VCaP (cell line): ENCODE data around the gene ALDH1B1.

ENCODE experiments used
- H3K27ac ChIP-seq: fragments of 450-650 bp; 2 replicates; pipeline ENCODE4 v1.5.1; 2017
- CTCF ChIP-seq: fragments of 450-650 bp; conservative IDR thresholded peaks from 2 replicates; pipeline ENCODE4 v1.5.1; 2017; ENCODE audit warnings: mild to moderate bottlenecking, moderate library complexity

Gene ALDH1B1

GRCh38 chr9:38439291-38439915 lies 46.9 kb downstream of the ALDH1B1 start:
- TF ChIP-seq CTCF: no peak
- H3K27ac ChIP-seq: no peak overlapping the region; the same call in 1 of the 2 replicates

GRCh38 chr9:38439916-38440301 lies 47.4 kb downstream of the ALDH1B1 start:
- TF ChIP-seq CTCF: no peak
- H3K27ac ChIP-seq: no peak overlapping the region

GRCh38 chr9:38440516-38440915 lies 48.0 kb downstream of the ALDH1B1 start:
- no peak for TF ChIP-seq CTCF

GRCh38 chr9:38441347-38442085 lies 49.0 kb downstream of the ALDH1B1 start:
- no peak for TF ChIP-seq CTCF
- H3K27ac ChIP-seq: no peak overlapping the region

More at GRCh38 chr9:38440516-38440915, 48.0 kb downstream of the ALDH1B1 start:
- no peak overlapping the region for H3K27ac ChIP-seq

GRCh38 chr9:38442473-38443096 lies 50.1 kb downstream of the ALDH1B1 start:
- H3K27ac ChIP-seq: no peak overlapping the region
- TF ChIP-seq CTCF: no peak

GRCh38 chr9:38443181-38443580 lies 50.7 kb downstream of the ALDH1B1 start:
- TF ChIP-seq CTCF: no peak
- H3K27ac ChIP-seq: no peak overlapping the region

GRCh38 chr9:38443597-38443996 lies 51.1 kb downstream of the ALDH1B1 start:
- no peak overlapping the region for H3K27ac ChIP-seq
- TF ChIP-seq CTCF: no peak
